GM21423 (cell line): Measurements from ENCODE around the gene PGM1.
A peak's percentile ranks its signal among the peaks of the same experiment; 100 is the strongest.
"Not testable (repeated sequence)": the region's sequence is repeated elsewhere in the genome, so short reads cannot be mapped to it uniquely, and the experiment has no call there.

Experiments used
- ATAC-seq: cut with Tn5 transposase; IDR thresholded peaks from one replicate; pipeline ENCODE4 v1.9.1; 2021; ENCODE audit warnings: mild to moderate bottlenecking, moderate library complexity; ENCODE audit not compliant: unreplicated experiment

Gene PGM1

GRCh38 chr1:63593303-63593885 is at the start of gene PGM1:
TSS of gene PGM1 (plus strand) at chr1:63593411. CDS start at chr1:63593489, 78 bp downstream.
- peak; percentile 72 for ATAC-seq

- no peak for ATAC-seq
Measured at GRCh38 chr1:63545780-63546179, 47.4 kb upstream of the PGM1 start.

- ATAC-seq = no peak
Measured at GRCh38 chr1:63547621-63548294, 45.5 kb upstream of the PGM1 start.

GRCh38 chr1:63548303-63548702 is 44.9 kb upstream of the PGM1 start:
- ATAC-seq = no peak

GRCh38 chr1:63548877-63549276 is 44.3 kb upstream of the PGM1 start:
- no peak for ATAC-seq

- ATAC-seq = no peak
Measured at GRCh38 chr1:63555480-63555879, 37.7 kb upstream of the PGM1 start.

- ATAC-seq = no peak
Measured at GRCh38 chr1:63557365-63557987, 35.7 kb upstream of the PGM1 start.

GRCh38 chr1:63559357-63559756 is 33.9 kb upstream of the PGM1 start:
- ATAC-seq = no peak

- ATAC-seq = no peak
Measured at GRCh38 chr1:63563745-63564144, 29.5 kb upstream of the PGM1 start.

- ATAC-seq = no peak
Measured at GRCh38 chr1:63569068-63569467, 24.1 kb upstream of the PGM1 start.

- no peak for ATAC-seq
Measured at GRCh38 chr1:63569640-63570316, 23.4 kb upstream of the PGM1 start.

GRCh38 chr1:63572686-63573085 is 20.5 kb upstream of the PGM1 start:
- ATAC-seq = not testable (repeated sequence)

GRCh38 chr1:63574203-63574796 is 18.9 kb upstream of the PGM1 start:
- not testable (repeated sequence) for ATAC-seq

GRCh38 chr1:63575340-63575826 is 17.8 kb upstream of the PGM1 start:
- ATAC-seq = no peak

- not testable (repeated sequence) for ATAC-seq
Measured at GRCh38 chr1:63586326-63586725, 6.9 kb upstream of the PGM1 start.

GRCh38 chr1:63590166-63590560 is 3.0 kb upstream of the PGM1 start:
- ATAC-seq = no peak

GRCh38 chr1:63592536-63593302 is 492 bp upstream of the PGM1 start:
- ATAC-seq = no peak

GRCh38 chr1:63593886-63594605 is 835 bp downstream of the PGM1 start:
- ATAC-seq = peak; percentile 35

GRCh38 chr1:63595435-63595834 is 2.2 kb downstream of the PGM1 start:
- ATAC-seq = no peak

GRCh38 chr1:63599799-63600198 is 6.6 kb downstream of the PGM1 start:
- ATAC-seq = no peak
